ENCODE data around the gene DOCK11.

Gene DOCK11

GRCh38 chrX:118666521-118666920, 170.9 kb downstream of the DOCK11 start:
- no peak for TF ChIP-seq POLR2A (IDR thresholded peaks at IDR 0.05; ENCODE audit: extremely low read depth, insufficient read length)
- no peak for TF ChIP-seq MYC (IDR thresholded peaks at IDR 0.05; ENCODE audit: low read depth, low read length)
- TF ChIP-seq CTCF (IDR thresholded peaks at IDR 0.05; ENCODE audit: low read depth, low read length), result no peak
- TF ChIP-seq MAX (IDR thresholded peaks at IDR 0.05; ENCODE audit: low read depth, low read length), result no peak
- no peak overlapping the region for H3K4me3 ChIP-seq (ENCODE audit: low read depth, low read length)
- no peak for DNase-seq (ENCODE audit: low read depth)

- DNase-seq (ENCODE audit: low read depth), result peak; percentile 1
- no peak overlapping the region for H3K4me3 ChIP-seq (ENCODE audit: low read depth, low read length)
- TF ChIP-seq MYC (IDR thresholded peaks at IDR 0.05; ENCODE audit: low read depth, low read length) (no peak), MAX (IDR thresholded peaks at IDR 0.05; ENCODE audit: low read depth, low read length) (no peak), CTCF (IDR thresholded peaks at IDR 0.05; ENCODE audit: low read depth, low read length) (no peak), POLR2A (IDR thresholded peaks at IDR 0.05; ENCODE audit: extremely low read depth, insufficient read length) (no peak)
Measured at GRCh38 chrX:118669435-118669834, 173.8 kb downstream of the DOCK11 start.

- TF ChIP-seq MAX (IDR thresholded peaks at IDR 0.05; ENCODE audit: low read depth, low read length) (no peak), MYC (IDR thresholded peaks at IDR 0.05; ENCODE audit: low read depth, low read length) (no peak), CTCF (IDR thresholded peaks at IDR 0.05; ENCODE audit: low read depth, low read length) (no peak), POLR2A (IDR thresholded peaks at IDR 0.05; ENCODE audit: extremely low read depth, insufficient read length) (no peak)
- H3K4me3 ChIP-seq (ENCODE audit: low read depth, low read length), result no peak overlapping the region
- DNase-seq (ENCODE audit: low read depth), result peak; percentile 9
Measured at GRCh38 chrX:118675326-118675965, 179.8 kb downstream of the DOCK11 start.

- H3K4me3 ChIP-seq (ENCODE audit: low read depth, low read length), result no peak overlapping the region
- no peak for DNase-seq (ENCODE audit: low read depth)
- no peak for TF ChIP-seq MYC (IDR thresholded peaks at IDR 0.05; ENCODE audit: low read depth, low read length)
- no peak for TF ChIP-seq MAX (IDR thresholded peaks at IDR 0.05; ENCODE audit: low read depth, low read length)
- no peak for TF ChIP-seq CTCF (IDR thresholded peaks at IDR 0.05; ENCODE audit: low read depth, low read length)
- TF ChIP-seq POLR2A (IDR thresholded peaks at IDR 0.05; ENCODE audit: extremely low read depth, insufficient read length), result no peak
Measured at GRCh38 chrX:118675966-118676349, 180.3 kb downstream of the DOCK11 start.

- H3K4me3 ChIP-seq (ENCODE audit: low read depth, low read length), result no peak overlapping the region
- no peak for DNase-seq (ENCODE audit: low read depth)
- TF ChIP-seq MYC (IDR thresholded peaks at IDR 0.05; ENCODE audit: low read depth, low read length), result no peak
- no peak for TF ChIP-seq POLR2A (IDR thresholded peaks at IDR 0.05; ENCODE audit: extremely low read depth, insufficient read length)
- no peak for TF ChIP-seq CTCF (IDR thresholded peaks at IDR 0.05; ENCODE audit: low read depth, low read length)
- TF ChIP-seq MAX (IDR thresholded peaks at IDR 0.05; ENCODE audit: low read depth, low read length), result no peak
Measured at GRCh38 chrX:118677318-118677717, 181.7 kb downstream of the DOCK11 start.

Data from NB4 (cell line).